ENCODE data around the gene SMPD2. TPM values are rescaled to one million over a fixed set of nuclear protein-coding genes. Genes with fewer than 3 reads are reported as not detected.

SMPD2 gene
- total and polyA plus RNA-seq, 2 donors (not counting 1 experiment from before 2014, with no cell fraction given): 35.7 to 43.9 TPM

DNA sequence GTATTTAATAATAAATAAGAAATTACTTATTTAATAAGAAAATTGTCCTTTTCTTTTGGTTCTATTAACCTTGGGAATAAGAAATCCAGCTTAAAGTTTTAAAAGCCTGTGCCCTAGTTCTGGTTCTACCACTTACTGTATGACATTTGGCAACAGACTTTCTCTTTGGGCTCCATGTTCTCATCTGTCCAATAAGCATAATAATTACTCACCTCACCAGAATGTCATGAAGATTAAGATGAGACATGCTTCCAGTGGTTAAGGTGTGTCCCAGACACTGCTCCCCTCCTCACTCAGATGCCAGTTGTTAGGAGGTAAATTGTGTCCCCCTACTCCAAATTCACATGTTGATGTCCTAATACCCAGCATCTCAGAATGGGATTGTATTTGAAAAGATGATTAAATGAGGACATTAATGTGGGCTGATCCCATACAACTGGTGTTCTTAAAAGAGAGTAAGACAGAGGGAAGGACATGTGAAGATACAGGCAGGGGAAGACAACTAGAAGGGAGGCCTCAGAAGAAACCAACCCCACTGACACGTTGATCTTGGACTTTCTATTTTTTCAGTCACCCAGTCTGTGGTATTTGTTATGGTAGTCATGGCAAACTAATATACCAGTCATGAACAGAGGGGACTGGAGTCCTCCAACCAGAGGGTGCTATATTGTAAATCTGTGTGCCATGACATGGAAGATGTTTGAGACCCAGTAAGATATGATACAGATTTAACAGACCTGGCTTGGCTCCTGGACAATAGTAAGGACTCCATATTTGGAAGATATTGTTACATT lies 21.4 kb downstream of the SMPD2 start:
- ATAC-seq (ENCODE audit: low read depth) (no peak), DNase-seq (peak; percentile 25)
- no peak overlapping the region for H3K4me3 ChIP-seq (ENCODE audit: control extremely low read depth in 1 of 5, extremely low read depth in 1 of 5, insufficient read depth in 1 of 5, low read depth in 2 of 5, low read length in 4 of 5)
- H3K27ac Mint-ChIP-seq: peak overlapping the region; percentile 68
- POLR2A ChIA-PET: no interaction called here
- intact Hi-C loops (cut with micrococcal nuclease): no loop called here
- no peak overlapping the region for H3K4me2 ChIP-seq (replicated peaks; ENCODE audit: low read depth, low read length, poor library complexity, severe bottlenecking)
- peaks cover 0 to 2% (median 0%) of the 10 kb centered on the region in 3 donors for H3K9me3 ChIP-seq (ENCODE audit: control extremely low read depth in 1 of 3, control insufficient read depth in 2 of 3, insufficient read depth in 1 of 3, low read length in 2 of 3)
- H4K20me1 ChIP-seq (ENCODE audit: control insufficient read depth, insufficient read depth, low read length, poor library complexity, severe bottlenecking): peaks cover 5% of the 10 kb centered on the region
- peak overlapping the region in 1 of 2 donors; percentile 71 for H3K27ac ChIP-seq (ENCODE audit: low read length in 2 of 2)
- TF ChIP-seq EZH2 (IDR thresholded peaks at IDR 0.05; ENCODE audit: borderline replicate concordance, insufficient read depth, low read depth, low read length, poor library complexity, severe bottlenecking) (no peak), CTCF (IDR thresholded peaks at IDR 0.05) (no peak)
- H3K9me3 Mint-ChIP-seq (ENCODE audit: insufficient read depth): no peaks in the 10 kb centered on the region
- H3K27me3 Mint-ChIP-seq: no peaks in the 10 kb centered on the region
- no CpG with 5 or more reads among the region's 1 CpG for WGBS (ENCODE audit: insufficient coverage)
- no peak overlapping the region for H3K4me3 Mint-ChIP-seq
- H3K27me3 ChIP-seq (replicated peaks in 1 of 4; ENCODE audit: control extremely low read depth in 1 of 4, control insufficient read depth in 3 of 4, insufficient read depth in 4 of 4, low read length in 3 of 4): no peaks in the 10 kb centered on the region
- CTCF ChIA-PET: interaction anchor here (1.0 kb wide), 1 partner anchor 11 kb away, joined by 3 read pairs; no protein-coding TSS in a partner anchor
- no peak overlapping the region for H2AFZ ChIP-seq (ENCODE audit: insufficient read depth, low read depth, low read length, poor library complexity, severe bottlenecking)
- peaks cover 0 to 49% of the 10 kb centered on the region in 2 experiments for H3K36me3 ChIP-seq (replicated peaks in 1 of 2; ENCODE audit: control extremely low read depth in 1 of 2, control insufficient read depth in 1 of 2, extremely low read depth in 1 of 2, insufficient read depth in 2 of 2, low read length in 1 of 2)
- peaks cover 25% of the 10 kb centered on the region for H3K79me2 ChIP-seq (ENCODE audit: control insufficient read depth, insufficient read depth, low read length)
- H3K4me1 Mint-ChIP-seq: peaks cover 68% of the 10 kb centered on the region
- peaks cover 32 to 41% of the 10 kb centered on the region in 2 donors for H3K4me1 ChIP-seq (ENCODE audit: control insufficient read depth in 2 of 2, insufficient read depth in 2 of 2, low read length in 2 of 2)
- H3K9ac ChIP-seq (ENCODE audit: low read length): no peak overlapping the region

DNA sequence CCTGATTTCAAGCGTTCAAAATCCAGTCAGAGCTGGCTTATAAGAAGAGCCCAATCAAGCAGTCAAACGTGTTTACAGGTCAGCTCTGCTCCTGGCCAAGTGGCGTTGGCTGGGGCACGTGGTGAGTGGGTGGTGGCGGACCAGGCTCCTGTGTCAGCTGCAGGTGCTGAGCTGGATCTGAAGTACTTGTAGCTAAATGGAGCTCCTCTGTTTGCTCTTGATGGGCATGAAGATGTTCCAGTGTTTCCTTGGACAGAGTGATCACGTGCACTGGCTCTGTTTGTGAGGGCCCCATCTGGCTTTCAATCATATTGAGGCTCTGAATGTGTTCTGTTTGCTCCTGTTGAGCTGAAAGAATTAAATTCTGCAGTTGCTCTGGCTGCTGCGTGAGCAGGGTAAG lies 25.2 kb downstream of the SMPD2 start:
- no peaks in the 10 kb centered on the region for H3K27me3 ChIP-seq (replicated peaks in 1 of 4; ENCODE audit: control extremely low read depth in 1 of 4, control insufficient read depth in 3 of 4, insufficient read depth in 4 of 4, low read length in 3 of 4)
- H3K9me3 Mint-ChIP-seq (ENCODE audit: insufficient read depth): no peaks in the 10 kb centered on the region
- POLR2A ChIA-PET: interaction anchor here (1.5 kb wide), 1 partner anchor 10 kb away, joined by 5 read pairs; the partner anchor contains the start of gene MICAL1
- H3K27ac ChIP-seq (ENCODE audit: low read length in 2 of 2): no peak overlapping the region
- H3K9me3 ChIP-seq (ENCODE audit: control extremely low read depth in 1 of 3, control insufficient read depth in 2 of 3, insufficient read depth in 1 of 3, low read length in 2 of 3): peaks cover 0 to 2% (median 0%) of the 10 kb centered on the region in 3 donors
- DNase-seq (no peak), ATAC-seq (ENCODE audit: low read depth) (no peak)
- H3K27me3 Mint-ChIP-seq: no peaks in the 10 kb centered on the region
- no peak overlapping the region for H3K4me3 ChIP-seq (ENCODE audit: control extremely low read depth in 1 of 5, extremely low read depth in 1 of 5, insufficient read depth in 1 of 5, low read depth in 2 of 5, low read length in 4 of 5)
- H3K36me3 ChIP-seq (replicated peaks in 1 of 2; ENCODE audit: control extremely low read depth in 1 of 2, control insufficient read depth in 1 of 2, extremely low read depth in 1 of 2, insufficient read depth in 2 of 2, low read length in 1 of 2): peaks cover 0 to 87% of the 10 kb centered on the region in 2 experiments
- H3K4me1 Mint-ChIP-seq: peaks cover 46% of the 10 kb centered on the region
- peaks cover 0 to 5% of the 10 kb centered on the region in 2 donors for H3K4me1 ChIP-seq (ENCODE audit: control insufficient read depth in 2 of 2, insufficient read depth in 2 of 2, low read length in 2 of 2)
- intact Hi-C loops (cut with micrococcal nuclease): no loop called here
- WGBS (ENCODE audit: insufficient coverage): 94% methylated on average over 7 of the region's 7 CpGs
- no peak overlapping the region for H3K4me2 ChIP-seq (replicated peaks; ENCODE audit: low read depth, low read length, poor library complexity, severe bottlenecking)
- TF ChIP-seq CTCF (IDR thresholded peaks at IDR 0.05) (no peak), EZH2 (IDR thresholded peaks at IDR 0.05; ENCODE audit: borderline replicate concordance, insufficient read depth, low read depth, low read length, poor library complexity, severe bottlenecking) (no peak)
- H3K9ac ChIP-seq (ENCODE audit: low read length): no peak overlapping the region
- H3K79me2 ChIP-seq (ENCODE audit: control insufficient read depth, insufficient read depth, low read length): peaks cover 63% of the 10 kb centered on the region
- no peak overlapping the region for H3K4me3 Mint-ChIP-seq
- no peak overlapping the region for H2AFZ ChIP-seq (ENCODE audit: insufficient read depth, low read depth, low read length, poor library complexity, severe bottlenecking)
- H3K27ac Mint-ChIP-seq: peak overlapping the region; percentile 7
- H4K20me1 ChIP-seq (ENCODE audit: control insufficient read depth, insufficient read depth, low read length, poor library complexity, severe bottlenecking): peaks cover 34% of the 10 kb centered on the region
- CTCF ChIA-PET: no interaction called here
